Erythroblast (primary cell): Measurements from ENCODE around the gene KLF2.

ENCODE experiments used
- GATA1 ChIP-seq: IDR thresholded peaks from 2 replicates; pipeline ENCODE4 v1.6.1; 2011; ENCODE audit warnings: low read depth, mild to moderate bottlenecking, control low read depth, low read length, moderate library complexity
- POLR2A ChIP-seq: IDR thresholded peaks from 2 replicates; pipeline ENCODE4 v1.6.1; 2011; ENCODE audit warnings: mild to moderate bottlenecking, low read length

- no peak for TF ChIP-seq POLR2A
- TF ChIP-seq GATA1: no peak
These were observed 1.2 kb downstream of the KLF2 start for GRCh38 chr19:16325641-16326400.
